Mesothelial cell of epicardium (in vitro differentiated cells): ENCODE measurements around the gene MAD1L1. TPM values are rescaled to one million over a fixed set of nuclear protein-coding genes. Genes with fewer than 3 reads are reported as not detected.

Source experiments
- DNase-seq, 2 experiments: peaks; one replicate each; pipeline ENCODE4 v3.0.0; 2021; ENCODE audit warnings: low spot score in 2 of 2; ENCODE audit not compliant: unreplicated experiment in 2 of 2
- H3K27ac Mint-ChIP-seq: 2 replicates; pipeline ENCODE4 v1.8.0; 2021; ENCODE audit warnings: mixed read lengths
- H3K27me3 Mint-ChIP-seq: 2 replicates; pipeline ENCODE4 v1.8.0; 2021; ENCODE audit warnings: low read depth, mixed read lengths
- H3K36me3 Mint-ChIP-seq: 2 replicates; pipeline ENCODE4 v1.8.0; 2021; ENCODE audit warnings: mixed read lengths
- H3K4me1 Mint-ChIP-seq: 2 replicates; pipeline ENCODE4 v1.8.0; 2021; ENCODE audit warnings: mixed read lengths
- H3K4me3 Mint-ChIP-seq: 2 replicates; pipeline ENCODE4 v1.8.0; 2021; ENCODE audit warnings: mild to moderate bottlenecking, moderate library complexity, mixed read lengths
- H3K9me3 Mint-ChIP-seq: 2 replicates; pipeline ENCODE4 v1.8.0; 2021; ENCODE audit warnings: mixed read lengths
- CTCF ChIP-seq: fragments of 200-600 bp; sonication (generic); IDR thresholded peaks from one replicate; pipeline ENCODE4 v1.5.0; 2021; ENCODE audit warnings: antibody characterized with exemption; ENCODE audit not compliant: unreplicated experiment
- total RNA-seq: library from RNA; stranded (reverse); gene quantifications from 3 replicates; pipeline ENCODE4 v1.2.1, GENCODE V29; 2021

The MAD1L1 gene
- total RNA-seq, 1 donor from 2014 or later: 45.0 TPM

DNA sequence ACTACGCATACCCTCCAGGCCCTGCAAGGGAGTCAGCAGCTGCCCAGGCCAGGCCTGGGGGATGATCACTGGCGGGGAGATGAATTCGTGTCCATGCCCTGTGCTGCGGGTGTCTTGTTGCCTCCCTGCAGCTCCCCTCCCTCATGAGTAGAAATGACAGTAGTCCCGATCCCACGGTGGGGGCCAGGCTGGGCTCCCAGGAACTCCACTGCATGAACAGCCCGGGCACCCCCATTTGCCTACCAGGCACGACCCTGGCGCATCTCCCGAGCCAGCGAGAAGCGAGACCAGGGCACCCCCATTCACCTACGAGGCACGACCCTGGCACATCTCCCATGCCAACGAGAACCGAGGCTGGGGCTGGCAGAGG lies 316.2 kb downstream of the MAD1L1 start:
- Mint-ChIP-seq H3K4me3 (no peak overlapping the region), H3K9me3 (no peaks in the 10 kb centered on the region), H3K36me3 (no peaks in the 10 kb centered on the region), H3K4me1 (peaks cover 24% of the 10 kb centered on the region), H3K27ac (no peak overlapping the region), H3K27me3 (no peaks in the 10 kb centered on the region)
- no peak for TF ChIP-seq CTCF
- no peak for DNase-seq

- Mint-ChIP-seq H3K36me3 (no peaks in the 10 kb centered on the region), H3K27me3 (no peaks in the 10 kb centered on the region), H3K4me3 (no peak overlapping the region), H3K4me1 (peaks cover 25% of the 10 kb centered on the region), H3K27ac (no peak overlapping the region), H3K9me3 (no peaks in the 10 kb centered on the region)
- TF ChIP-seq CTCF: no peak
- DNase-seq: no peak
Observed at GRCh38 chr7:1915956-1916600, 316.7 kb downstream of the MAD1L1 start.

DNA sequence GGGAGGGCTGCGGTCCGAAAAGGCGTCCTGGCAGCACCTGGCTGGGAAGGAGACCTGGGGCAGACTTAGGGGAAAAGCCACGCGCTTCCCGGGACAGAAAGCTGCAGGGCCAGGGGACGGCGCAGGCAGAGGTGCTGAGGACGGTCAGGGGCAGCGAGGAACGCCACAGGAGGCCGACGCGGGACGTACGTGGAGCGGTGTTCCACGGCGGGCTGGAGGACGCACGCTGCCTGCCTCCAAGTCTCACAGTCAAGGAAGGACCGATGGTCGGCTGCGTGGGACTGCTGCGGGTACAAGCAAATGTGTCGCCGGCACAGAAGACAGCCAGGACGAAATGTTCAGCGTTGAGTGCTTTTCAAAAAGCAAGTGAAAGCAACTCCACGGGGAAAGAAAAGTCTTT lies 317.4 kb downstream of the MAD1L1 start:
- no peak for DNase-seq
- Mint-ChIP-seq H3K27me3 (no peaks in the 10 kb centered on the region), H3K9me3 (no peaks in the 10 kb centered on the region), H3K36me3 (no peaks in the 10 kb centered on the region), H3K27ac (no peak overlapping the region), H3K4me1 (peaks cover 26% of the 10 kb centered on the region), H3K4me3 (no peak overlapping the region)
- no peak for TF ChIP-seq CTCF

GRCh38 chr7:1914743-1915142 lies 318.0 kb downstream of the MAD1L1 start:
- Mint-ChIP-seq H3K27me3 (no peaks in the 10 kb centered on the region), H3K27ac (no peak overlapping the region), H3K4me3 (no peak overlapping the region), H3K9me3 (no peaks in the 10 kb centered on the region), H3K36me3 (no peaks in the 10 kb centered on the region), H3K4me1 (peaks cover 26% of the 10 kb centered on the region)
- no peak for DNase-seq
- TF ChIP-seq CTCF: no peak

GRCh38 chr7:1914321-1914720 lies 318.4 kb downstream of the MAD1L1 start:
- Mint-ChIP-seq H3K4me3 (no peak overlapping the region), H3K27ac (no peak overlapping the region), H3K9me3 (no peaks in the 10 kb centered on the region), H3K27me3 (no peaks in the 10 kb centered on the region), H3K36me3 (no peaks in the 10 kb centered on the region), H3K4me1 (peaks cover 24% of the 10 kb centered on the region)
- no peak for TF ChIP-seq CTCF
- DNase-seq: no peak
